K562 (cell line): ENCODE results near the gene MAGI3. TPM values are rescaled to one million over a fixed set of nuclear protein-coding genes. Genes with fewer than 3 reads are reported as not detected.

Experiments
- ILF3 ChIP-seq: fragments of 450-650 bp; IDR thresholded peaks from 2 replicates; pipeline ENCODE4 v1.6.1; 2018; ENCODE audit warnings: antibody characterized with exemption, mild to moderate bottlenecking, moderate library complexity, borderline replicate concordance
- KLF6 ChIP-seq: fragments of 250-450 bp; sonication (Bioruptor Pico); IDR thresholded peaks from 2 replicates; pipeline ENCODE4 v1.4.0; 2020; ENCODE audit warnings: mild to moderate bottlenecking, moderate library complexity, borderline replicate concordance
- ZBED1 ChIP-seq: IDR thresholded peaks from 2 replicates; pipeline ENCODE4 v1.6.1; 2014
- ZNF274 ChIP-seq: IDR thresholded peaks from 2 replicates; pipeline ENCODE4 v1.6.1; 2011; ENCODE audit warnings: low read depth, mild to moderate bottlenecking, low read length, moderate library complexity, borderline replicate concordance
- polyA plus RNA-seq, 8 experiments: library from polyadenylated mRNA; depleted of rRNA in 4 of 8; stranded (reverse) in 5 of 8; unstranded in 3 of 8; fragments of >200 nt; fragmentation: Nextera tagmentation in 2 of 8; fragmentation: Illumina TruSeq in 1 of 8; extraction: Ambion mirVana in 2 of 8; extraction: Trizol in 1 of 8; gene quantifications; 2 replicates each; pipeline versions ENCODE4 v1.2.1 to v1.2.3, GENCODE V29; 2011 to 2014; ENCODE audit warnings: inconsistent platforms in 1 of 8, missing spikeins in 1 of 8
- total RNA-seq, 7 experiments: library from RNA; depleted of rRNA in 6 of 7; stranded (reverse); fragments of >200 nt in 6 of 7; fragmentation: Illumina TruSeq in 2 of 7; extraction: Trizol in 2 of 7; gene quantifications; 2 replicates each; pipeline versions ENCODE4 v1.2.1 to v1.2.3, GENCODE V29; 2011 to 2021; ENCODE audit warnings: low replicate concordance in 1 of 7
- TF ChIP-seq, protein P1 (sequence below): fragments of 250-450 bp; sonication (Bioruptor Pico); IDR thresholded peaks from 2 replicates; pipeline ENCODE4 v1.5.1; 2021; ENCODE audit warnings: mild to moderate bottlenecking
- TF ChIP-seq, protein P2 (sequence below): sonication (generic); formaldehyde crosslinking; IDR thresholded peaks from 2 replicates; pipeline ENCODE4 v1.8.1; 2022; ENCODE audit warnings: missing genetic modification reagents
- TF ChIP-seq, protein P3 (sequence below), 2 experiments: IDR thresholded peaks in 1 of 2; conservative IDR thresholded peaks in 1 of 2; 2 replicates each; pipeline ENCODE4 v1.6.1; 2016; ENCODE audit warnings: low read depth in 2 of 2, mild to moderate bottlenecking in 1 of 2, missing compliant biosample characterization in 1 of 2, missing genetic modification characterization in 1 of 2, moderate library complexity in 1 of 2

The MAGI3 gene
- total and polyA plus RNA-seq, 9 of the 15 experiments (the other 6 are each of a cell fraction or from before 2014, with no cell fraction given): 1.0 to 8.6 (median 5.5) TPM

DNA sequence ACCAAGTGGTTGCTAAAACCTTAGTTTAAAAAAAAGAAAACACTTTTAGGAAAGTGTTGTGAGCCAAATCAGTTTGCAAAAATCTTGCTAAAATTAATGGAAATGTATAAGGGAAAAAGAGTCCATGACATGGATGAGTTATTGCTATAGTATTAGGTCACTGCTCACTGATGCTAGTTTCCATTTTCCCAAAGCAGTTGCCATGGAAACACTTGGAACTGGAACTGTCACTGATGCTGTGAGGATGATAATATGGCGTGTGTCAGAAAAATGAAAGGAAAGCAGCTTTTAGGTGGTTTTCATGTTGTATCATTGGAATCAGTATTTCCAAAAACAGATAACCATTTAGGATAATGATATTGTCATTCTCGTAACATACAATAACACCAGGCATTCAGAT is 264.6 kb downstream of the MAGI3 start (continued):
- TF ChIP-seq, protein P1, sequence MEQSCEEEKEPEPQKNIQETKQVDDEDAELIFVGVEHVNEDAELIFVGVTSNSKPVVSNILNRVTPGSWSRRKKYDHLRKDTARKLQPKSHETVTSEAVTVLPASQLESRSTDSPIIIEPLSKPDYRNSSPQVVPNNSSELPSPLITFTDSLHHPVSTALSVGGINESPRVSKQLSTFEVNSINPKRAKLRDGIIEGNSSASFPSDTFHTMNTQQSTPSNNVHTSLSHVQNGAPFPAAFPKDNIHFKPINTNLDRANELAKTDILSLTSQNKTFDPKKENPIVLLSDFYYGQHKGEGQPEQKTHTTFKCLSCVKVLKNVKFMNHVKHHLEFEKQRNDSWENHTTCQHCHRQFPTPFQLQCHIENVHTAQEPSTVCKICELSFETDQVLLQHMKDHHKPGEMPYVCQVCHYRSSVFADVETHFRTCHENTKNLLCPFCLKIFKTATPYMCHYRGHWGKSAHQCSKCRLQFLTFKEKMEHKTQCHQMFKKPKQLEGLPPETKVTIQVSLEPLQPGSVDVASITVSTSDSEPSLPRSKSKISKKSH (CRISPR knock-in tag): no peak
- TF ChIP-seq, protein P2, sequence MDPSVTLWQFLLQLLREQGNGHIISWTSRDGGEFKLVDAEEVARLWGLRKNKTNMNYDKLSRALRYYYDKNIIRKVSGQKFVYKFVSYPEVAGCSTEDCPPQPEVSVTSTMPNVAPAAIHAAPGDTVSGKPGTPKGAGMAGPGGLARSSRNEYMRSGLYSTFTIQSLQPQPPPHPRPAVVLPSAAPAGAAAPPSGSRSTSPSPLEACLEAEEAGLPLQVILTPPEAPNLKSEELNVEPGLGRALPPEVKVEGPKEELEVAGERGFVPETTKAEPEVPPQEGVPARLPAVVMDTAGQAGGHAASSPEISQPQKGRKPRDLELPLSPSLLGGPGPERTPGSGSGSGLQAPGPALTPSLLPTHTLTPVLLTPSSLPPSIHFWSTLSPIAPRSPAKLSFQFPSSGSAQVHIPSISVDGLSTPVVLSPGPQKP (CRISPR knock-in tag): no peak
- TF ChIP-seq ZBED1 (no peak), KLF6 (CRISPR knock-in tag) (no peak), ZNF274 (no peak), ILF3 (no peak)
- TF ChIP-seq, protein P3, sequence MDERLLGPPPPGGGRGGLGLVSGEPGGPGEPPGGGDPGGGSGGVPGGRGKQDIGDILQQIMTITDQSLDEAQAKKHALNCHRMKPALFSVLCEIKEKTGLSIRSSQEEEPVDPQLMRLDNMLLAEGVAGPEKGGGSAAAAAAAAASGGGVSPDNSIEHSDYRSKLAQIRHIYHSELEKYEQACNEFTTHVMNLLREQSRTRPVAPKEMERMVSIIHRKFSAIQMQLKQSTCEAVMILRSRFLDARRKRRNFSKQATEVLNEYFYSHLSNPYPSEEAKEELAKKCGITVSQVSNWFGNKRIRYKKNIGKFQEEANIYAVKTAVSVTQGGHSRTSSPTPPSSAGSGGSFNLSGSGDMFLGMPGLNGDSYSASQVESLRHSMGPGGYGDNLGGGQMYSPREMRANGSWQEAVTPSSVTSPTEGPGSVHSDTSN (CRISPR knock-in tag; IDR thresholded peaks at IDR 0.05; ENCODE audit: low read depth): no peak
- TF ChIP-seq, protein P3 (tag; conservative IDR thresholded peaks at IDR 0.05; ENCODE audit: low read depth): peak; percentile 64; the same call in 1 of the 2 replicates
